ENCODE data around the gene DLX2. TPM values are rescaled to one million over a fixed set of nuclear protein-coding genes. Genes with fewer than 3 reads are reported as not detected.

The DLX2 gene
- total and polyA plus RNA-seq, 10 of the 15 experiments (the other 5 are each of a cell fraction or from before 2014, with no cell fraction given): 0.03 TPM; not detected in 9

DNA sequence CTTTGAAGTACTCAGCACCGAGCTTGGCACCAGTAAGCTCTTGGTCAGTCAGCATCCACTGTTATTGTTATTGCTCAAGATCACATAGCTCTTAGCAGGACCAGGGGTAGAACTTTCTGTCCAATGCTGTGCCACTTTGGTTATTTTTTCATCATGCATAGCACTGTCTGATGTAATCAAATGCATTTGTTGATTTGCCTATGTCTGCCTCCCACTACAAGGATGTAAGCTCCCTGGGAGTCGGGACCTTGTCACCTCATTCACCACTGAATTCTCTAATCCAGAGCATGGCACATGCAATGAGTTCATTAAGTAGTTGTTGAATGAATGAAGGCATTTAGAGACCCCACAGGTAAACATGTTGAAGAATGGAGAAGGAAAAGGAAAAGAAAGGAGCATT, 46.4 kb downstream of the DLX2 start:
- ChIA-PET CTCF (interaction anchor here (1.5 to 1.9 kb wide), 2 partner anchors 18 to 482 kb away, joined by 4 read pairs; no protein-coding TSS in a partner anchor), SMC1A (ENCODE audit: uncharacterized antibody, unreplicated experiment) (interaction anchor here (0.5 to 0.9 kb wide), 2 partner anchors 16 to 66 kb away, joined by 3 to 4 read pairs; no protein-coding TSS in a partner anchor), RAD21 (ENCODE audit: unreplicated experiment) (no interaction called here), POLR2A (no interaction called here)
- Histone ChIP-seq H3K4me1 (ENCODE audit: control insufficient read depth, insufficient read depth, low read length) (no peaks in the 10 kb centered on the region), H2AFZ (ENCODE audit: control insufficient read depth, low read depth, low read length) (no peak overlapping the region), H3K9ac (ENCODE audit: control insufficient read depth, insufficient read depth, low read length) (no peak overlapping the region), H3K4me2 (ENCODE audit: control insufficient read depth, insufficient read depth) (no peak overlapping the region), H3K79me2 (ENCODE audit: control insufficient read depth, insufficient read depth, low read length) (no peaks in the 10 kb centered on the region), H3K36me3 (ENCODE audit: control insufficient read depth in 2 of 2, insufficient read depth in 2 of 2, low read length in 1 of 2) (no peaks in the 10 kb centered on the region), H3K9me3 (replicated peaks; ENCODE audit: control insufficient read depth, insufficient read depth, low read length) (no peaks in the 10 kb centered on the region), H4K20me1 (ENCODE audit: control insufficient read depth, insufficient read depth) (no peaks in the 10 kb centered on the region), H3K27me3 (replicated peaks in 1 of 2; ENCODE audit: control insufficient read depth in 2 of 2, insufficient read depth in 2 of 2, low read length in 1 of 2) (no peaks in the 10 kb centered on the region), H3K4me3 (no peak overlapping the region), H3K27ac (ENCODE audit: control insufficient read depth, insufficient read depth) (no peak overlapping the region)
- DNase-seq (ENCODE audit: low read depth, low spot score) (no peak), ATAC-seq (no peak), FAIRE-seq (no peak)
- in situ Hi-C loops (cut with MboI) (no loop called here), intact Hi-C loops (cut with micrococcal nuclease; ENCODE audit: unreplicated experiment) (no loop called here)
- no TSS peak for BruUV-seq (replicated peaks)
- TF ChIP-seq PAX5 (IDR thresholded peaks at IDR 0.05; ENCODE audit: borderline replicate concordance, low read depth, low read length): no peak
- TF ChIP-seq ZNF622 (IDR thresholded peaks at IDR 0.05): no peak
- no peak for TF ChIP-seq ZBED1 (IDR thresholded peaks at IDR 0.05; ENCODE audit: borderline replicate concordance)
- TF ChIP-seq YBX1 (IDR thresholded peaks at IDR 0.05): no peak
- 100% methylated on average over 2 of the region's 2 CpGs for WGBS (ENCODE audit: insufficient coverage, insufficient replicate concordance, low lambda C conversion rate, missing lambda C conversion rate)

GRCh38 chr2:172053486-172053885, 49.2 kb downstream of the DLX2 start:
- Histone ChIP-seq H3K36me3 (ENCODE audit: control insufficient read depth in 2 of 2, insufficient read depth in 2 of 2, low read length in 1 of 2) (no peaks in the 10 kb centered on the region), H3K4me3 (no peak overlapping the region), H4K20me1 (ENCODE audit: control insufficient read depth, insufficient read depth) (no peaks in the 10 kb centered on the region), H3K4me1 (ENCODE audit: control insufficient read depth, insufficient read depth, low read length) (no peaks in the 10 kb centered on the region), H3K9ac (ENCODE audit: control insufficient read depth, insufficient read depth, low read length) (no peak overlapping the region), H2AFZ (ENCODE audit: control insufficient read depth, low read depth, low read length) (no peak overlapping the region), H3K79me2 (ENCODE audit: control insufficient read depth, insufficient read depth, low read length) (no peaks in the 10 kb centered on the region), H3K4me2 (ENCODE audit: control insufficient read depth, insufficient read depth) (no peak overlapping the region), H3K27ac (ENCODE audit: control insufficient read depth, insufficient read depth) (no peak overlapping the region), H3K9me3 (replicated peaks; ENCODE audit: control insufficient read depth, insufficient read depth, low read length) (no peaks in the 10 kb centered on the region), H3K27me3 (replicated peaks in 1 of 2; ENCODE audit: control insufficient read depth in 2 of 2, insufficient read depth in 2 of 2, low read length in 1 of 2) (no peaks in the 10 kb centered on the region)
- ChIA-PET CTCF (interaction anchor here (1.0 kb wide), 1 partner anchor 10 kb away, joined by 3 read pairs; no protein-coding TSS in a partner anchor), SMC1A (ENCODE audit: uncharacterized antibody, unreplicated experiment) (no interaction called here), POLR2A (no interaction called here), RAD21 (ENCODE audit: unreplicated experiment) (no interaction called here)
- DNase-seq (ENCODE audit: low read depth, low spot score) (no peak), FAIRE-seq (no peak), ATAC-seq (no peak)
- WGBS (ENCODE audit: insufficient coverage, insufficient replicate concordance, low lambda C conversion rate, missing lambda C conversion rate): 93% methylated on average over 1 of the region's 1 CpG
- BruUV-seq (replicated peaks): no TSS peak
- in situ Hi-C loops (cut with MboI): no loop called here
- intact Hi-C loops (cut with micrococcal nuclease; ENCODE audit: unreplicated experiment): no loop called here
- TF ChIP-seq SRF (IDR thresholded peaks at IDR 0.05; ENCODE audit: low read depth in 2 of 2, low read length in 2 of 2) (no peak), RAD51 (IDR thresholded peaks at IDR 0.05) (no peak), RELB (IDR thresholded peaks at IDR 0.05; ENCODE audit: low read depth) (no peak), PAX8 (IDR thresholded peaks at IDR 0.05) (no peak), PRDM15 (CRISPR knock-in tag; IDR thresholded peaks at IDR 0.05) (no peak), ZNF622 (IDR thresholded peaks at IDR 0.05) (no peak), TBL1XR1 (IDR thresholded peaks at IDR 0.05; ENCODE audit: low read depth, low read length) (no peak), NR2C2 (IDR thresholded peaks at IDR 0.05; ENCODE audit: borderline replicate concordance, control insufficient read depth, insufficient read length, low read depth) (no peak), BCL11A (IDR thresholded peaks at IDR 0.05; ENCODE audit: low read depth, low read length) (no peak), ETV6 (conservative IDR thresholded peaks at IDR 0.05 in 1 of 2, IDR thresholded peaks at IDR 0.05 in 1 of 2; ENCODE audit: borderline replicate concordance in 1 of 2, low read depth in 1 of 2) (no peak), RCOR1 (conservative IDR thresholded peaks at IDR 0.05; ENCODE audit: low read depth, low read length) (no peak)
